GM19455 (cell line): ENCODE measurements around the gene SYNPO.

ENCODE experiments used
- ATAC-seq: cut with Tn5 transposase; IDR thresholded peaks from one replicate; pipeline ENCODE4 v1.9.1; 2021; ENCODE audit not compliant: unreplicated experiment

SYNPO gene

DNA sequence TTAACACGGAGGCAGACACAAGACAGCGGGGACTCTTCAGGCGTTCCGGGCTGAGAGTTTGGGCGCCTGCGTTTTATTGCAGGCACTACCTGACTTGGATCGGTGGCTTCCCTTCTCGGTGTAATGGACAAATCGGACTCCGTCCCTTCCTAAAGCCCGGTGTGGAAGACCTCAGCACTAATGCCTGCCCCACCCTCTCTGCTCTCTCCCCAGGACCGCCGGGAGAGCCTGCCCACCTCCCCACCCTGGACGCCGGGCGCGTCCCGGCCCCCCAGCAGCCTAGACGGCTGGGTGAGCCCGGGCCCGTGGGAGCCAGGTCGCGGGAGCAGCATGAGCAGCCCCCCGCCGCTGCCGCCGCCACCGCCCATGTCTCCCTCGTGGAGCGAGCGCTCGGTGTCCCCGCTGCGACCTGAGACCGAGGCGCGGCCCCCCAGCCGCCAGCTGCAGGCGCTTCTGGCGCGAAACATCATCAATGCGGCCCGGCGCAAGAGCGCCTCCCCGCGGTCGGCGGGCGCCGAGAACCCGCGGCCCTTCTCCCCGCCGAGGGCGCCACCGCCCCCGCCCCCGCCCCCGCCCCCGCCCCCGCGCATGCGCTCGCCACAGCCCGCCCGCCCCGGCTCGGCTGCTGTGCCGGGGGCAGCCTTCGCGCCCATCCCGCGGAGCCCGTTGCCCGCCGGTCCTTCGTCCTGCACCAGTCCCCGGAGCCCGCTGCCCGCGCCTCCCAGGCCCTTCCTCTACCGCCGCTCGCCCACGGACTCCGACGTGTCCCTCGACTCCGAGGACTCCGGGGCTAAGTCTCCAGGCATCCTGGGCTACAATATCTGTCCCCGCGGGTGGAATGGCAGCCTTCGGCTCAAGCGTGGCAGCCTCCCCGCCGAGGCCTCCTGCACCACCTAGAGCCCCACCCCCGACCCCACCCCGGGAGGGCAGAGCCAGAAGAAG, 16.0 kb downstream of the SYNPO start:
- ATAC-seq, result peak; percentile 77

GRCh38 chr5:150658121-150658520, 17.7 kb downstream of the SYNPO start:
- no peak for ATAC-seq

DNA sequence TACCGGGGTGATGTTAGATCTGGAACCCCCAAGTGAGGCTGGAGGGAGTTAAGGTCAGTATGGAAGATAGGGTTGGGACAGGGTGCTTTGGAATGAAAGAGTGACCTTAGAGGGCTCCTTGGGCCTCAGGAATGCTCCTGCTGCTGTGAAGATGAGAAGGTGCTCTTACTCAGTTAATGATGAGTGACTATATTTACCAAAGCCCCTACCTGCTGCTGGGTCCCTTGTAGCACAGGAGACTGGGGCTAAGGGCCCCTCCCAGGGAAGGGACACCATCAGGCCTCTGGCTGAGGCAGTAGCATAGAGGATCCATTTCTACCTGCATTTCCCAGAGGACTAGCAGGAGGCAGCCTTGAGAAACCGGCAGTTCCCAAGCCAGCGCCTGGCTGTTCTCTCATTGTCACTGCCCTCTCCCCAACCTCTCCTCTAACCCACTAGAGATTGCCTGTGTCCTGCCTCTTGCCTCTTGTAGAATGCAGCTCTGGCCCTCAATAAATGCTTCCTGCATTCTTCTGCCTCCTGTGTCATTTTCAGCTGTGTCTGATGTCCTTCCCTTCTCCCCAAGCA, 18.3 kb downstream of the SYNPO start:
- ATAC-seq, result no peak

- no peak for ATAC-seq
Measured at GRCh38 chr5:150659360-150660107, 19.1 kb downstream of the SYNPO start.

DNA sequence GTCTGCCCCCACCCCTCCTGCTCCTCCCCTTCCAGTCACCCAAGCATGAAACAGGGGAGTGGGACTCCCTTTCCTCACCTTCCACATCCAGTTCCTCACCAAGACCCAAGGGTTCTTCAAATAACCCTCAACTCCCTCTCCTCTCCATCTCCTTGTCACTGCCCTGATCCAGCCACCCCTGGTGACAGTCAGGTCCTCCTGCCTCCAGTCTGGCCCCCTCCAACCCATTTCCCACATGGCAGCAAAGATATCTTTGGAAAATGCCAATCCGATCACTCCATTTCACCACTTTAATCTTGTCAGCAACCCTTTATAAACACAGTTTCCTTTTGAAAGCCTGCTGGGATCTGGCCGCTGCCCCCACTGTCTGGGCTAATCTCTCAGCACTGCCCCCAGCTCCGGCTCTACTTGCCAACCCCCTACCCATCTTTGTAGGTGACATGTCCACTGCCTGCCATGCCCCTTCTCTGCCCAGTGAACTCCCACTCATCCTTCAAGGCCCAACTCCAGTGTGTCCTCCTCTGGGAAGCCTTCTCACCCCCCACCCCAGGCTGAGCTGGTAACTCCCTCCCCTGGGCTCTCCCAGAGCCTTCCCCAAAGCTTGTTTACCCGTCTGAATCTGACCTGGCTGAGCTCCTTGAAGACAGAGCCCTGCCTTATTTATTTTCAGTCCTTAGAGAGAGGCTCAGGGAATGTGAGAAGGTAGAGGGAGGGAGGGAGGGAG, 19.8 kb downstream of the SYNPO start:
- ATAC-seq, result no peak

- no peak for ATAC-seq
Measured at GRCh38 chr5:150661086-150661485, 20.6 kb downstream of the SYNPO start, which contains the start of gene MYOZ3. Gene MYOZ3, plus strand, starts transcription at chr5:150661251. Its CDS starts 1,691 bp downstream, at chr5:150662942.

- no peak for ATAC-seq
Measured at GRCh38 chr5:150661821-150662596, 21.5 kb downstream of the SYNPO start.

DNA sequence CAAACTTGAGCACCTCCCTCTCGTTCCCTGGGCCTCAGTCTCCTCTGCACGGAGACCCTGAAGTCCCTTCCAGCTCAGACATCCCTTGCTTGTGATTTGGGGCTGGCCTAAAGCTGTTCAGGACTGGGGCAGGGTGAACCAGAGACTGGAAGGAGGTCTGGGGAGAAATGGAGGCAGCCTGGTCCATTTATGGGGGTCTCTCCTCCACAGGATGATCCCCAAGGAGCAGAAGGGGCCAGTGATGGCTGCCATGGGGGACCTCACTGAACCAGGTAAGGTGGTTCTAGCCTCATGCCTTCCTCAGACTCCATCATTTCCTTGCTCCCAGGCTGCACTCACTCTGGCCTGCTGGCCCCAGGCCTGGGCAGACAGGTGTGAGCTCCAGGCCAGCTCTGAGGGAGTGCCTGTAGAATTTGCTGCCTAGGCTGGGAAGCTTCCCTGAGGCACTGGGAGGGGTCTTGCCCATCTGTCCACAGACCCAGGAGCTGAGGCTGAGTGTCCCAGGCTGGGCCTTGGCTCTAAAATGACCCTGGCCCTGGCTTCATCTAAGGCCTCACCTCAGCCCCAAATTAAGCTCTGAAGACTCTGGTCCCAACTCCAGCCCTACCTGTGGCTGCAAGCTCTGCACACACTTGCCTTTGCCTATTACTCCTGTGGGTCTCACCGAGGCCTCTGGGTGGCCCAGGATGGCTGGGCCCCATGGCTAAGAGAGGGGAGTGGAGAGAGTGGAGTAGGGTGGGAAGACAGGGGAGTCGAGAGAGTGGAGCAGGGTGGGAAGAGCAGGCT, 22.5 kb downstream of the SYNPO start:
- ATAC-seq, result no peak

DNA sequence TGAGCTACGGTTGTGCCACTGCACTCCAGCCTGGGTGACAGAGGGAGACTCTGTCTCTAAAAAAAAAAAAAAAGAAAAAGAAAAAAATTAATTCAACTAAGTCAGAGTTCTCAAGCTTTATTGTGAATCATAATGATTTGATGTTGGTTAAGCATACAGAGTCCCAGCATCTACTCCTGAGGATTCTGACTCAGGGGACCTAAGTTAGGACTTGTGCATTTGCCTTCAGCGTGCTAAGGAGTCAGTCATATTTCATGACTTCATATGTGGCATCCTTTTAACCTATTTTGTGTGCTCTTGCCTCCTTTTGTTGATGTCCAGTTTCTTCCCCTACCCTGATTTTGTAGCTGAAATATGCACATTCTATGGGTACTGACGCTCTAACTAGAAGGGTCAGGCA, 23.5 kb downstream of the SYNPO start:
- no peak for ATAC-seq

DNA sequence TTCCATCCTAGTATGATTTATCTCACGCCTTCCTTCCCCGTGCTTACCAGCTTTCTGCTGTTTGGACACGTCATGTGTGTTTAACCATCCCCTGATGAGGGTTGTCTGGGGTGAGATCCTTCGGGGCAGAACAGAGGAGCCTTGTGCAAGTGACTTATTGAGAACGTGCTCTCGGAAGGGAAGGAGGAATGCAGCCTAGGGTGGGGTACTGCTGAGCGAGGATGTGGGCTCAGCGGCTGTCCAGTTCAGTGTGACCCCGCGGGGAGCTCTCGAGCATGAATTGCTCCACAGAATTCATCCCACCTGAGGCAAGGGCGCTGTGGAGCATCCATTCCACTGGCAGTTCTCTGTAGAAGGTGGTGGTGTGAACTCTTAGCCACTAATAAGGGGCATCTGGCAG, 24.6 kb downstream of the SYNPO start:
- no peak for ATAC-seq

DNA sequence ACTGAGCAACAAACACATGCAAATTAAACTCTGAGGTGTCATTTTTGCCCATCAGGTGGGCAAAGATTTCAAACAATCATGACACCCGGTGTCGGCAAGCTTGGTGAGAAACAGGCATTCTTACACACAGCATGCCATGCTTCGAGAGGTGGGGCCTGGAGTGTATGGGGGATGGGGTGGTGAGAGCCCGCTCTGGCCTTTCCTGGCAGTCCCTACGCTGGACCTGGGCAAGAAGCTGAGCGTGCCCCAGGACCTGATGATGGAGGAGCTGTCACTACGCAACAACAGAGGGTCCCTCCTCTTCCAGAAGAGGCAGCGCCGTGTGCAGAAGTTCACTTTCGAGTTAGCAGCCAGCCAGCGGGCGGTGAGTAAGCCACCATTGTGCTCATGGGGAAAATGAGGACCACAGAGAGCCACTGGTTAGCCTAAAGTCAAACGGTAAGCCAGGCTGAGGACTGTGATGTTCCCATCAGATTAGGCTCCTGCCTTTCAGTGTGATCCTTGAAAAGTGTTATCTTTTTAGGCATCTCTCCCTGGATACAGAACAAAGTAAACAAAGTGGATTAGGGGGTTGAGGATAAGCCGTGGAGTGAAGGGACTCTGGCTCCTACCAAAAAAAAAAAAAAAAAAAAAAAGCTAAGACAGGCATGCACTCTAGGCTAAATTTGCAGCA, 30.0 kb downstream of the SYNPO start:
- ATAC-seq, result no peak

DNA sequence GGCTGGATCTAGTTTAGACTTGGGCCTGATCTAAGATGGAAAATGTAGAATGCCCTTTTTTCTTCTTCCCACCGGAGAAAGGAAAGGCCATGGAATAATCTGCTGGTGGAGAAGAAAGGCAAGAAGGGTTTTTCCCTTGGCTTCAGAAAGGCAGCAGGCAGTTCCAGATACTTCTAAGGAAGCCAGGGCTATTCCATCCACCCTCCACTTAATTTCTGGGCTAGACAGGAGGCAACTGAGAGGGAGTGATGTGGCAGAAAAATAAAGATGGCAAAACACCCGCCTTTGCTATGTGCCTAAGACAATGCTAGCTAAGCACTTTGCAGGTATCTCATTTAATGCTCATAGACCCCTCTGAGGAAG, 30.5 kb downstream of the SYNPO start:
- ATAC-seq, result no peak

GRCh38 chr5:150671509-150672236, 31.2 kb downstream of the SYNPO start:
- no peak for ATAC-seq

DNA sequence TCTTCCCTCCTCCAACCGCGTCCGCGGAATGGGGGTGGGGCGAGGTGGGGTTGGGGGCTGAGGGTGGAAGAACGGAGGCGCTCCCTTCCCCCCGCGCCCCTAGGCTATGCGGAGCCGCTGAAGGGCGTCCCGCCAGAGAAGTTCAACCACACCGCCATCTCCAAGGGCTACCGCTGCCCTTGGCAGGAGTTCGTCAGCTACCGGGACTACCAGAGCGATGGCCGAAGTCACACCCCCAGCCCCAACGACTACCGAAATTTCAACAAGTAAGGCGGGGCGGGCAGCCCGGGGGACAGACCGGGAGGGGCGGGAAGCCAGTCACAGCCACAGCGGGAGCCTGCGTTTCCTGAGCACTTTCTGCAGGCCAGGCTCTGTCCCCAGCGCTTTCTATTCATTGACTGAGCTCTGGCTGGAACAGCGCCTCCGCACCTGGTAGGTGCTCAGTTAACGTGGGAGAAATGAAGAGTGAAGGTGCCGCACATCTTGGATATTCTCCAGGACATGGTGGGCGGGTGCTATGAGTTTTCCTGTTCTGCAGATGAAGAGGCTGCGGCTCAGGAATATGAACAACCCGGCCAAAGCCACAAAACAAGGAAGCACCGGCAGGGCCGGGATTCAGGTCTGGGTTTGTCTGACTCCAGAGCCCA, 31.9 kb downstream of the SYNPO start:
- ATAC-seq, result no peak

GRCh38 chr5:150672884-150673275, 32.4 kb downstream of the SYNPO start:
- ATAC-seq, result no peak

DNA sequence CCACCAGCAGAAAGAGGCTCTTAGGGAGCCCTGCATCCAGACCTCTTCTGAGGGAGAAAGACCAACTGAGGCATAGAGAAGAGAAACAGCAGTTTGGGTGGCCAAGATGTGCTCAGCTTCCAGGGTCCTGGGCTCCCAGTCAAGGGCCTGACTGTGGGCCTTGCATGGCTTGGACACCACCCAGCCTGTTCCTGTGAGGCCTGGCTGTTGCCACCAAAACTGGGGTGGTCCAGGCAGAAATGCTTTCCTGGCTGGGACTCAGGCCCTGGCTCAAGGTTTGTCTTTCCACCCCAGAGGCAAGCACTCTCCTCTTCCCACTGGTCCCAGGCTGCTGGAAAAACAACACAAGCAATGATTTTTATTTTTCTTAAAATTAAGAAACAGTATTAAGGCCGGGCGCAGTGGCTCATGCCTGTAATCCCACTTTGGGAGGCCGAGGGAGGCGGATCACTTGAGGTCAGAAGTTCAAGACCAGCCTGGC, 33.9 kb downstream of the SYNPO start:
- ATAC-seq, result no peak

DNA sequence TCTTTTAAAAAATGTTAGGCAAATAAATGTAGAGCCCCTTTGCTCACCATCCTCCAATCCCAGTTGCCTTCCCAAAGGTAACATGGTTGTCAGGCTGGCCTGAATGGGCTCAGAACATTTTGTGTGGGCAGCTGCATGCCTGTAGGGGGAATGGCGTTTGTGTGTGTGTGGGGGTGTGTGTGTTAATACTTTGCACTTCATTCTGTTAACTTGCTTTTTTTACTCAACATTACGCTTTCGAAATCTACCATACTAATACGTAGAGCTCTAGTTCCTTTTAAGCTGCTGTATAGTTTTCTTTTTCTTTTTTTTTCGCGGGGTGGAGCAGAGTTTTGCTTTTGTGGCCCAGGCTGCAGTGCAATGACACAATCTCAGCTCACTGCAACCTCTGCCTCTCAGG, 34.6 kb downstream of the SYNPO start:
- ATAC-seq, result no peak

- no peak for ATAC-seq
Measured at GRCh38 chr5:150676578-150676977, 36.1 kb downstream of the SYNPO start.
